ENCODE measurements around the gene GNAO1.

The GNAO1 gene

DNA sequence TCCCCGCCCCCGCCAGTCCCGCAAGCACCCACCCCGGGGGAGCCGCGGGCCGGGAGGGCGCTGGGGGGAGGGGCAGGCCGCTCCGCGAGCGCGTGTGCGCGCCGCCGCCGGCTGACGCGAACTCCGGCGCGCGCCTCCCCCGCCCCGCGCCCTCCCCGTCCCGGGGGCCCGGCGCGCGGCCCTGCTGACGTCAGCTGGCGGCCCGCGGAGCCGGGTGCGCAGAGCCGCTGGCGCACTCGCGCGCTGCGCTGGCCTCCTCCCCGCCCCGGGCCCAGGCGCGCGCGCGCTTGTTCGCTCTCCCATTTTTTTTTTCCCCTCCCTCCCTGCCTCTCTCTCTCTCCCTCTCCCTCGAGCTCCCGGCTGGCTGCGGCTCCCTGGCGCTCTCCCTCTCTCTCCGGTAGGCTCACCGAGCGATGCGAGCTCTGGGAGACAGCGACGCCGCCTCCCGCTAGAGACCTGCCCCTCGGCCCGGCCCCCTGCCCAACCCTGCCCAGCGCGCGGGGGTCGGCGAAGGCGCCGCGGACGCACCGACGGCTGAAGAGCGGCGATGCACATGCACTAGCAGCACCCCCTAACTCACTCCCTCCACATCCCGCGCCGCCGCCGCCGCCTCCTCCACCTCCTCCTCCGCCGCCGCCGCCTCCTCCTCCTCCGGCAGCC lies at the start of gene GNAO1:
TSS of gene GNAO1 (plus strand) at position 334 of the 660 bp plus-strand sequence. CDS start 747 bp downstream, outside the sequence.
- Histone ChIP-seq H3K4me3 (ENCODE audit: low read depth in 1 of 2, low read length in 2 of 2) (peak within 1 kb of the TSS; percentile 60 to 84), H3K36me3 (ENCODE audit: control insufficient read depth in 1 of 2, insufficient read depth in 2 of 2, low read length in 2 of 2) (no peaks in the 10 kb centered on the region), H3K9me3 (ENCODE audit: control insufficient read depth in 1 of 2, low read length in 2 of 2) (no peaks in the 10 kb centered on the region), H3K4me1 (ENCODE audit: control insufficient read depth in 1 of 2, insufficient read depth in 2 of 2, low read length in 2 of 2) (peaks cover 4 to 39% of the 10 kb centered on the region in 2 donors), H3K27me3 (ENCODE audit: low read depth, low read length) (peaks cover 13% of the 10 kb centered on the region), H3K27ac (ENCODE audit: low read length) (peak within 1 kb of the TSS; percentile 33)

DNA sequence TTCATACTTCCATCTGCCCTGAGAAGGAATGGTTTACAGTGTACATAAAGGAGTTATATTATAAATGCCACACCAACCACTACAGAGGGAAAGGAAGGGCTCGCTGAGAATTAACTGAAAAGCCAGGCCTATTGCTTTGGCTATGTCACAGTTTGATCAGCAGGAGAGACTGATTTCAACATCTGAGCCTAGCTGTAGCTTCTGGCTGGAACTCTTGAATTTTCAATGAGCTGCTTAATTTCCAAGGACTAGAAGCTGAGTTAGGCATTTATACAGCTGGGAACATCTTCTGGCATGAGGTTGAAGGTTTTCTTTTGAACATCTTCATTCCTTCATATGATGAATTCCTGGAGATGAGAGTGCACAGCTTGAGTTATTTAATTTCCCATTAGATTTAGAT lies 47.6 kb upstream of the GNAO1 start:
- H3K4me3 ChIP-seq (ENCODE audit: low read depth in 1 of 2, low read length in 2 of 2): no peak overlapping the region
- H3K9me3 ChIP-seq (ENCODE audit: control insufficient read depth in 1 of 2, low read length in 2 of 2): no peaks in the 10 kb centered on the region

GRCh38 chr16:56145369-56145768 lies 45.9 kb upstream of the GNAO1 start:
- H3K27ac ChIP-seq (ENCODE audit: low read length): no peak overlapping the region
- no peaks in the 10 kb centered on the region for H3K4me1 ChIP-seq (ENCODE audit: control insufficient read depth in 1 of 2, insufficient read depth in 2 of 2, low read length in 2 of 2)

More for the DNA sequence above, 47.6 kb upstream of the GNAO1 start:
- Histone ChIP-seq H3K27ac (ENCODE audit: low read length) (no peak overlapping the region), H3K36me3 (ENCODE audit: control insufficient read depth in 1 of 2, insufficient read depth in 2 of 2, low read length in 2 of 2) (no peaks in the 10 kb centered on the region), H3K4me1 (ENCODE audit: control insufficient read depth in 1 of 2, insufficient read depth in 2 of 2, low read length in 2 of 2) (no peaks in the 10 kb centered on the region), H3K27me3 (ENCODE audit: low read depth, low read length) (no peaks in the 10 kb centered on the region)

DNA sequence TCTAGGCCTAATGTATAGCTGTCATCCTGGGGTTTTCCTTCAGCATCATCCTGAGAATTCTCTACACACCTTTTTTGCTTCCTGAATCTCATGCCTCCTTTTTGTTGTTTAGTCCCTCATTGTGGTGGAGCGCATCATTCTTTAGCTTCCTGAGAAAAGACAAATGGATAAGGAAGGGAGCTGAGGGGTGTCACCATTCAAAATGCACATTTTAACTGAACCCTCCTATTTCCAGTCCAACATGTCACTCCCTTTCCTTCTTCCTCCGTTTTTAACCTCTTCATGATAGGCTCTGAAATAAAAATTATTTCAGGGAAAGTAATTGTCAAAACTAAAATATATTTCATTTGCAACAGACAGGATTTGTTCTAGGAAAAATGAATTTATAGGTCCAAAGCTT lies 39.7 kb upstream of the GNAO1 start:
- H3K4me1 ChIP-seq (ENCODE audit: control insufficient read depth in 1 of 2, insufficient read depth in 2 of 2, low read length in 2 of 2): no peaks in the 10 kb centered on the region
- no peak overlapping the region for H3K27ac ChIP-seq (ENCODE audit: low read length)
- H3K36me3 ChIP-seq (ENCODE audit: control insufficient read depth in 1 of 2, insufficient read depth in 2 of 2, low read length in 2 of 2): no peaks in the 10 kb centered on the region
- H3K27me3 ChIP-seq (ENCODE audit: low read depth, low read length): no peaks in the 10 kb centered on the region
- no peak overlapping the region for H3K4me3 ChIP-seq (ENCODE audit: low read depth in 1 of 2, low read length in 2 of 2)
- no peaks in the 10 kb centered on the region for H3K9me3 ChIP-seq (ENCODE audit: control insufficient read depth in 1 of 2, low read length in 2 of 2)

More at GRCh38 chr16:56145369-56145768, 45.9 kb upstream of the GNAO1 start:
- H3K36me3 ChIP-seq (ENCODE audit: control insufficient read depth in 1 of 2, insufficient read depth in 2 of 2, low read length in 2 of 2): no peaks in the 10 kb centered on the region
- H3K4me3 ChIP-seq (ENCODE audit: low read depth in 1 of 2, low read length in 2 of 2): no peak overlapping the region
- H3K27me3 ChIP-seq (ENCODE audit: low read depth, low read length): no peaks in the 10 kb centered on the region
- no peaks in the 10 kb centered on the region for H3K9me3 ChIP-seq (ENCODE audit: control insufficient read depth in 1 of 2, low read length in 2 of 2)

DNA sequence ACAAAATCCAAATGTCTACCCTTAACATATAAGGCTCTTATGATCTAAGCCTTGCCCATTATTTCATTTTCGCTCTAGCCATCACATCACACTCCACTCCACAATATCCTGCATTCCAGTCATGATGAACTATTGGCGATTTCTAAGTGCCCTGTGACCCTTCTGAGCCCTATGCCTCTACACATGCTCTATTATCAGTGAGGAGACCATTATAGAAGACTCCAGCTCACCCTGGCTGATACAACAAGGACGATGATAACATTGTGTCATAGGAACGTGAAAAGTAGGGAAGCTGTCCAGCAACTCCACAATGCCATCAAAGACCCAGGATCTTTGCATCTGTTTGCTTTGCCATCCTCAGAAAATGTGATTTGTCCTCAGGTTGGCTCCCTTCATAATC lies 29.6 kb upstream of the GNAO1 start:
- H3K9me3 ChIP-seq (ENCODE audit: control insufficient read depth in 1 of 2, low read length in 2 of 2): no peaks in the 10 kb centered on the region
- no peaks in the 10 kb centered on the region for H3K4me1 ChIP-seq (ENCODE audit: control insufficient read depth in 1 of 2, insufficient read depth in 2 of 2, low read length in 2 of 2)
- H3K36me3 ChIP-seq (ENCODE audit: control insufficient read depth in 1 of 2, insufficient read depth in 2 of 2, low read length in 2 of 2): no peaks in the 10 kb centered on the region
- no peaks in the 10 kb centered on the region for H3K27me3 ChIP-seq (ENCODE audit: low read depth, low read length)
- no peak overlapping the region for H3K27ac ChIP-seq (ENCODE audit: low read length)
- H3K4me3 ChIP-seq (ENCODE audit: low read depth in 1 of 2, low read length in 2 of 2): no peak overlapping the region

GRCh38 chr16:56163089-56163488 lies 28.2 kb upstream of the GNAO1 start:
- no peak overlapping the region for H3K4me3 ChIP-seq (ENCODE audit: low read depth in 1 of 2, low read length in 2 of 2)

DNA sequence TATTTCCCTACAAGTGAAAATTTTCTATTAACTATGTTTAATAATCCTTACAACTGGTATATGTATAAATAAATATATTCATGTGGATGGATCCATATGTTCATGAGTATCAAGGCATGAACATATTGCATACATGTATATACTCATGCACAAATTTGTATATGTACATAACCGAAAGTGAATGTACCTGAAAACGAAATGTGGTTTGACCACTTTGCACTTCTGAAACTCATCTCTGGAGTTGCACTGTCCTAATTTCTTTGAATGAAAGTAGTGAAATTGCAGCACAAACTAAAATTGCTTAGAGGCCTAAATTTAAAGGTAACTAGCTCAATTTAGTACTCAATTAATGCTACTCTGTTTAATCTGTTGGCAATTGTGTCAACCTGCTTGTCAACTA lies 27.4 kb upstream of the GNAO1 start:
- no peaks in the 10 kb centered on the region for H3K27me3 ChIP-seq (ENCODE audit: low read depth, low read length)
- H3K27ac ChIP-seq (ENCODE audit: low read length): no peak overlapping the region
- no peaks in the 10 kb centered on the region for H3K4me1 ChIP-seq (ENCODE audit: control insufficient read depth in 1 of 2, insufficient read depth in 2 of 2, low read length in 2 of 2)
- no peaks in the 10 kb centered on the region for H3K9me3 ChIP-seq (ENCODE audit: control insufficient read depth in 1 of 2, low read length in 2 of 2)
- H3K36me3 ChIP-seq (ENCODE audit: control insufficient read depth in 1 of 2, insufficient read depth in 2 of 2, low read length in 2 of 2): no peaks in the 10 kb centered on the region
- no peak overlapping the region for H3K4me3 ChIP-seq (ENCODE audit: low read depth in 1 of 2, low read length in 2 of 2)

More at GRCh38 chr16:56163089-56163488, 28.2 kb upstream of the GNAO1 start:
- Histone ChIP-seq H3K27me3 (ENCODE audit: low read depth, low read length) (no peaks in the 10 kb centered on the region), H3K36me3 (ENCODE audit: control insufficient read depth in 1 of 2, insufficient read depth in 2 of 2, low read length in 2 of 2) (no peaks in the 10 kb centered on the region), H3K4me1 (ENCODE audit: control insufficient read depth in 1 of 2, insufficient read depth in 2 of 2, low read length in 2 of 2) (no peaks in the 10 kb centered on the region), H3K27ac (ENCODE audit: low read length) (no peak overlapping the region), H3K9me3 (ENCODE audit: control insufficient read depth in 1 of 2, low read length in 2 of 2) (no peaks in the 10 kb centered on the region)

- Histone ChIP-seq H3K27ac (ENCODE audit: low read length) (no peak overlapping the region), H3K36me3 (ENCODE audit: control insufficient read depth in 1 of 2, insufficient read depth in 2 of 2, low read length in 2 of 2) (no peaks in the 10 kb centered on the region), H3K27me3 (ENCODE audit: low read depth, low read length) (no peaks in the 10 kb centered on the region), H3K9me3 (ENCODE audit: control insufficient read depth in 1 of 2, low read length in 2 of 2) (no peaks in the 10 kb centered on the region), H3K4me3 (ENCODE audit: low read depth in 1 of 2, low read length in 2 of 2) (no peak overlapping the region), H3K4me1 (ENCODE audit: control insufficient read depth in 1 of 2, insufficient read depth in 2 of 2, low read length in 2 of 2) (no peaks in the 10 kb centered on the region)
These were observed 26.7 kb upstream of the GNAO1 start for GRCh38 chr16:56164636-56165035.

- Histone ChIP-seq H3K27ac (ENCODE audit: low read length) (no peak overlapping the region), H3K4me3 (ENCODE audit: low read depth in 1 of 2, low read length in 2 of 2) (no peak overlapping the region), H3K4me1 (ENCODE audit: control insufficient read depth in 1 of 2, insufficient read depth in 2 of 2, low read length in 2 of 2) (no peaks in the 10 kb centered on the region), H3K9me3 (ENCODE audit: control insufficient read depth in 1 of 2, low read length in 2 of 2) (peaks cover 2 to 4% of the 10 kb centered on the region in 2 donors), H3K36me3 (ENCODE audit: control insufficient read depth in 1 of 2, insufficient read depth in 2 of 2, low read length in 2 of 2) (no peaks in the 10 kb centered on the region), H3K27me3 (ENCODE audit: low read depth, low read length) (no peaks in the 10 kb centered on the region)
These were observed 16.9 kb upstream of the GNAO1 start for GRCh38 chr16:56174411-56174810.

DNA sequence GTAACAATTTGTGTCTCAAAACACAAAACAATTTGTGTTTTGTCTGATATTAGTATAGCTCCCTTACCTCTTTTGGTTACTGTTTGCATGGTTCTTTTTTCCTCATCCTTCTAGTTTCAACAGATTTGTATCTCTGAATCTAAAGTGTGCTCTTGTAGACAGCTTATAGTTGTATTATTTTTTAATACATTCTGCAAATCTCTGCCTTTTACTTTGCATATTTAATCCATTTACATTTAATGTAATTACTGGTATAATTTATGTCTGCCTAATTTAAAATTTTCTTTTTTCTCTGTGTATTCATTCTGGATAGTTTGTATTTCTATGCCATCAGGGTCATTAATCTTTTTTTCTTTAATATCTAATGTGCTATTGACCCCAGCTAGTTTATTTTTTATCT lies 9.9 kb upstream of the GNAO1 start:
- Histone ChIP-seq H3K27ac (ENCODE audit: low read length) (no peak overlapping the region), H3K4me3 (ENCODE audit: low read depth in 1 of 2, low read length in 2 of 2) (no peak overlapping the region), H3K4me1 (ENCODE audit: control insufficient read depth in 1 of 2, insufficient read depth in 2 of 2, low read length in 2 of 2) (no peaks in the 10 kb centered on the region), H3K27me3 (ENCODE audit: low read depth, low read length) (no peaks in the 10 kb centered on the region), H3K36me3 (ENCODE audit: control insufficient read depth in 1 of 2, insufficient read depth in 2 of 2, low read length in 2 of 2) (no peaks in the 10 kb centered on the region), H3K9me3 (ENCODE audit: control insufficient read depth in 1 of 2, low read length in 2 of 2) (peaks cover 2 to 8% of the 10 kb centered on the region in 2 donors)

GRCh38 chr16:56183266-56183665 lies 8.0 kb upstream of the GNAO1 start:
- Histone ChIP-seq H3K4me1 (ENCODE audit: control insufficient read depth in 1 of 2, insufficient read depth in 2 of 2, low read length in 2 of 2) (no peaks in the 10 kb centered on the region), H3K27me3 (ENCODE audit: low read depth, low read length) (no peaks in the 10 kb centered on the region), H3K4me3 (ENCODE audit: low read depth in 1 of 2, low read length in 2 of 2) (no peak overlapping the region)

More at GRCh38 chr16:56183266-56183665, 8.0 kb upstream of the GNAO1 start:
- Histone ChIP-seq H3K27ac (ENCODE audit: low read length) (no peak overlapping the region), H3K36me3 (ENCODE audit: control insufficient read depth in 1 of 2, insufficient read depth in 2 of 2, low read length in 2 of 2) (no peaks in the 10 kb centered on the region), H3K9me3 (ENCODE audit: control insufficient read depth in 1 of 2, low read length in 2 of 2) (peaks cover 0 to 8% of the 10 kb centered on the region in 2 donors)
